HEK293T (cell line): ENCODE data around the gene CWF19L2.

Experiments used
- BHLHE40 ChIP-seq: fragments of 450-650 bp; IDR thresholded peaks from 2 replicates; pipeline ENCODE4 v1.6.1; 2016; ENCODE audit warnings: mild to moderate bottlenecking, moderate library complexity, borderline replicate concordance
- FOXK2 ChIP-seq: fragments of 450-650 bp; IDR thresholded peaks from 2 replicates; pipeline ENCODE4 v1.6.1; 2016; ENCODE audit warnings: mild to moderate bottlenecking
- FOXM1 ChIP-seq: fragments of 450-650 bp; IDR thresholded peaks from 2 replicates; pipeline ENCODE4 v1.6.1; 2017; ENCODE audit warnings: mild to moderate bottlenecking, borderline replicate concordance
- L3MBTL2 ChIP-seq: fragments of 450-650 bp; conservative IDR thresholded peaks from 2 replicates; pipeline ENCODE4 v1.6.1; 2016; ENCODE audit warnings: mild to moderate bottlenecking
- NFRKB ChIP-seq: fragments of 450-650 bp; IDR thresholded peaks from 2 replicates; pipeline ENCODE4 v1.6.1; 2016; ENCODE audit warnings: mild to moderate bottlenecking, moderate library complexity
- SP1 ChIP-seq: fragments of 450-650 bp; IDR thresholded peaks from 2 replicates; pipeline ENCODE4 v1.6.1; 2017
- TARDBP ChIP-seq: fragments of 450-650 bp; IDR thresholded peaks from 2 replicates; pipeline ENCODE4 v1.6.1; 2016
- ZNF384 ChIP-seq: fragments of 450-650 bp; IDR thresholded peaks from 2 replicates; pipeline ENCODE4 v1.6.1; 2016

DNA sequence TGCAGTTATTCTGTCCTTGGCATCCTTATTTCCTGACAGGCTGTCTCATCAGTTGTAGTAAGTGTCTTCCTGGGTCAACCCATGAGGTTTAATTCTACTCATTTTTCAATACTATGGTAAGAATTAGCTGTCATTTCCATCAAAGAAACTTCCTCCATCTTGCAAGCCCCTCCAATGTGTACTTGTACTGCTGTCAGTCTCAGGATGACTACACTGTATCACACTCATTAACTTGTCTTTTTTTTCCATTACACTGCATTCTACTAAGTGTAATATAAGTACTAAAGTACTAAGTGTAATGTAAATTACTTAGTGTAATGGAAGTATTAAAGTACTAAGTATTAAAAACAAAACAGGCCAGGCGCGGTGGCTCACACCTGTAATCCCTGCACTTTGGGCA is 102.8 kb downstream of the CWF19L2 start:
- TF ChIP-seq NFRKB: no peak
- no peak for TF ChIP-seq TARDBP
- TF ChIP-seq FOXK2: no peak
- TF ChIP-seq FOXM1: no peak
- no peak for TF ChIP-seq L3MBTL2
- no peak for TF ChIP-seq BHLHE40
- no peak for TF ChIP-seq ZNF384
- TF ChIP-seq SP1: no peak
